Thymus (tissue), 11 donors: ENCODE measurements around the gene TOMM5. TPM values are rescaled to one million over a fixed set of nuclear protein-coding genes. Genes with fewer than 3 reads are reported as not detected.

Source experiments
- DNase-seq, 9 donors: peaks; one replicate each; pipeline ENCODE4 v3.0.0-alpha.2; 2013; ENCODE audit warnings: low spot score in 9 of 9, low read depth in 6 of 9, missing footprints in 1 of 9
- H3K27ac ChIP-seq, 2 donors: one replicate each; pipeline ENCODE4 v1.5.1; 2013; ENCODE audit warnings: control low read depth in 1 of 2, low read depth in 1 of 2, low read length in 1 of 2, mild to moderate bottlenecking in 1 of 2, moderate library complexity in 1 of 2
- H3K27me3 ChIP-seq, 2 donors: one replicate each; pipeline ENCODE4 v1.5.1; 2013; ENCODE audit warnings: low read length in 1 of 2; ENCODE audit not compliant: control insufficient read depth in 2 of 2, insufficient read depth in 1 of 2
- H3K36me3 ChIP-seq, 2 donors: one replicate each; pipeline ENCODE4 v1.5.1; 2013; ENCODE audit warnings: low read length in 1 of 2, mild to moderate bottlenecking in 1 of 2, moderate library complexity in 1 of 2; ENCODE audit not compliant: control insufficient read depth in 2 of 2, insufficient read depth in 2 of 2
- H3K4me1 ChIP-seq, 2 donors: one replicate each; pipeline ENCODE4 v1.5.1; 2013; ENCODE audit warnings: low read length in 2 of 2; ENCODE audit not compliant: control insufficient read depth in 2 of 2, insufficient read depth in 2 of 2
- H3K4me3 ChIP-seq, 2 donors: one replicate each; pipeline ENCODE4 v1.5.1; 2013; ENCODE audit warnings: low read length in 2 of 2, control low read depth in 1 of 2, mild to moderate bottlenecking in 1 of 2
- H3K9me3 ChIP-seq, 2 donors: one replicate each; pipeline ENCODE4 v1.5.1; 2013; ENCODE audit warnings: low read length in 1 of 2, mild to moderate bottlenecking in 1 of 2; ENCODE audit not compliant: control insufficient read depth in 2 of 2, insufficient read depth in 1 of 2
- WGBS: extraction: QIAGEN DNeasy Blood & Tissue Kit; methylation state at CpG from one replicate; pipeline ENCODE4 v1.1.7; 2013; 5-methylcytosine and 5-hydroxymethylcytosine counted together
- polyA plus RNA-seq: library from polyadenylated mRNA; stranded (reverse); fragments of 200-250 nt; gene quantifications from one replicate; pipeline ENCODE4 v1.2.3, GENCODE V29; 2013
- total RNA-seq: library from RNA; stranded (reverse); fragments of 120-200 nt; gene quantifications from one replicate; pipeline ENCODE4 v1.2.4, GENCODE V29; 2013
- donor health status: healthy.

Gene TOMM5
- total and polyA plus RNA-seq, 2 donors = 132 to 170 TPM

- Histone ChIP-seq H3K4me3 (no peak overlapping the region), H3K36me3 (no peaks in the 10 kb centered on the region), H3K27ac (no peak overlapping the region), H3K4me1 (peaks cover 0 to 2% of the 10 kb centered on the region in 2 donors), H3K27me3 (no peaks in the 10 kb centered on the region), H3K9me3 (no peaks in the 10 kb centered on the region)
- 98% methylated on average over 3 of the region's 3 CpGs for WGBS
- DNase-seq = no peak
Observed at GRCh38 chr9:37619806-37620205, 27.4 kb upstream of the TOMM5 start.

DNA sequence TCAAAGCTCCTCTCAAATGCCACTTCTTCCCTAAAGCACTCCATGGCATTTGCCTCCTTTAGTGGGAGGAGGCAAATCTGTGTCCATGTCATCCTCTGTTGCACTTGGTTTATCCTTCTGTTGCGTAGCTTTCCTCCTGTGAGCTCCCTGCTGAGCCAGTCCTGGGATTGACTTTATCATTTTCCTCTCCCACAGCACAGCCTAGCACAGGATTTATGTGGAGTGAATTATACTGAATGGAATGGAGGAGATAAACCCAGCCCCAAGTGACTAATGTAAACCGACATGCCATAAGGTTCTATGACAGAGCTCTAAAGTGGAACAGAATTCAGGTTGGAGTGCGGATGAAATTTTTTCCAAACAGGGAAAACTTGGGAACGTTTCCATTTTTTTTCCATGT lies 26.4 kb upstream of the TOMM5 start:
- no peak overlapping the region for H3K27ac ChIP-seq
- no peak for DNase-seq
- no peak overlapping the region for H3K4me3 ChIP-seq
- peaks cover 0 to 2% of the 10 kb centered on the region in 2 donors for H3K4me1 ChIP-seq
- 96% methylated on average over 4 of the region's 4 CpGs for WGBS
- no peaks in the 10 kb centered on the region for H3K36me3 ChIP-seq
- no peaks in the 10 kb centered on the region for H3K27me3 ChIP-seq
- no peaks in the 10 kb centered on the region for H3K9me3 ChIP-seq

- 82% methylated on average over 4 of the region's 4 CpGs for WGBS
- no peaks in the 10 kb centered on the region for H3K9me3 ChIP-seq
- H3K4me3 ChIP-seq = no peak overlapping the region
- H3K36me3 ChIP-seq = no peaks in the 10 kb centered on the region
- H3K27ac ChIP-seq = no peak overlapping the region
- no peaks in the 10 kb centered on the region for H3K27me3 ChIP-seq
- DNase-seq = no peak
- peaks cover 0 to 2% of the 10 kb centered on the region in 2 donors for H3K4me1 ChIP-seq
Observed at GRCh38 chr9:37617832-37618231, 25.4 kb upstream of the TOMM5 start.

GRCh38 chr9:37617161-37617560 lies 24.8 kb upstream of the TOMM5 start:
- no peak for DNase-seq
- H3K9me3 ChIP-seq = no peaks in the 10 kb centered on the region
- whole genome bisulfite sequencing = 97% methylated on average over 2 of the region's 2 CpGs
- H3K27ac ChIP-seq = no peak overlapping the region
- H3K4me3 ChIP-seq = no peak overlapping the region
- peaks cover 0 to 2% of the 10 kb centered on the region in 2 donors for H3K4me1 ChIP-seq
- no peaks in the 10 kb centered on the region for H3K36me3 ChIP-seq
- no peaks in the 10 kb centered on the region for H3K27me3 ChIP-seq

DNA sequence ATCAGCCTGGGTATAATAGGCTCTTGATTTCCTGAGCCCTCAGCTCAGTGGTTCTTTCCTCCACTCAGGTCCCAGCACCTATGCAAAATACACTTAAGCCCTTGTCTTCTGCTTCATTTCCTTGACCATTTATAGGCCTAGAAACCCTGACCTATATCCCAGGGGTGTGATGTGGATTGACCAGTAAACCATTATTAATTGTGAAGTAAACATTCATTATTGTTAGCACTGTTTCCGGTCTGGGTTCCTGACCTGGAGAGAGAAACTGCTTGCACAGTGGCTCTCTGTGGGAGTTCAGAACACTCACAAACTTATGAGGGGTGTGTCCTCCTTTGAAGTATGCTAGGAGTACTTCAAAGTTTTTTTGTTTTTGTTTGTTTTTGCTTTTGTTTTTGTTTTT lies 19.6 kb upstream of the TOMM5 start:
- no peaks in the 10 kb centered on the region for H3K4me1 ChIP-seq
- WGBS = 78% methylated on average over 1 of the region's 1 CpG

DNA sequence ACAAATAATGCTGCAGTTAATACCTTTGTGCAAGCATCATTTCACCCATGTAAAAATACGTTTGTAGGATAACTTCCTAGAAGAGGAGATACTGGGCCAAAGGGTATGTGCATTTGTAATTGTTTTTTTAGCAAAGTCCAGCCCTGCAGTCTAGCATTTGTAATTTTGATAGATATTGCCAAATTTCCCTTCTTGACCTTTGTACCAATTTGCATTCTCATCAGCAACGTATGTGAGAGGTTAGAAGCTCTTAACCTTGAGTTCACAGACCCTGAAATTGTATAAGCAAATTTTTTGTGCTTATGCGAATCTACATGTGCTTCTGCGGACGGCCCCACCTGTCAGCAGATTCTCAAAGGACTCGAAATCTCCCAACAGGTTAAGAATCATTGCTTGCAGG lies 18.6 kb upstream of the TOMM5 start:
- Histone ChIP-seq H3K4me1 (no peaks in the 10 kb centered on the region), H3K27me3 (peaks cover 0 to 3% of the 10 kb centered on the region in 2 donors), H3K9me3 (no peaks in the 10 kb centered on the region), H3K27ac (no peak overlapping the region), H3K4me3 (no peak overlapping the region), H3K36me3 (no peaks in the 10 kb centered on the region)
- no peak for DNase-seq
- WGBS = 87% methylated on average over 6 of the region's 6 CpGs

More for the DNA sequence above, 19.6 kb upstream of the TOMM5 start:
- H3K27ac ChIP-seq = no peak overlapping the region
- H3K9me3 ChIP-seq = no peaks in the 10 kb centered on the region
- DNase-seq = no peak
- H3K36me3 ChIP-seq = no peaks in the 10 kb centered on the region
- peaks cover 0 to 3% of the 10 kb centered on the region in 2 donors for H3K27me3 ChIP-seq
- no peak overlapping the region for H3K4me3 ChIP-seq

GRCh38 chr9:37609735-37610397 lies 17.5 kb upstream of the TOMM5 start:
- Histone ChIP-seq H3K27me3 (peaks cover 0 to 6% of the 10 kb centered on the region in 2 donors), H3K9me3 (no peaks in the 10 kb centered on the region), H3K36me3 (no peaks in the 10 kb centered on the region), H3K27ac (no peak overlapping the region), H3K4me1 (no peaks in the 10 kb centered on the region), H3K4me3 (no peak overlapping the region)
- DNase-seq = no peak
- 91% methylated on average over 6 of the region's 6 CpGs for WGBS

DNA sequence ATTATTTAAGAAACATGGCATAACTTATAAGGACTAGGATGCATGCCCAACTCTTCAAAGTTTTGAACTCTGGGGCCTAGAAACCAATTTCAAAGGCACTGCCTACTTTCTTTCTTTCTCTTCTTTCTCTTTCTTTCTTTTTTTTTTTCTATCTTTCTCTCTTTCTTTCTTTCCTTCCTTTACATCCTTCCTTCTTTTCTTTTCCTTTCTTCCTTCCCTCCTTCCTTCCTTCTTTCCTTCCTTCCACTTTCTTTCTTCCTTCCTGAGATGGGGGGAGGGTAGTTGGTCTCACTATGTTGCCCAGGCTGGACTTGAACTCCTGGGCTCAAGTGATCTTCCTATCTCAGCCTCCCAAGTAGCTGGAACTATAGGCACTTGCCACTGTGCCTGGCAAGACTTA lies 15.9 kb upstream of the TOMM5 start:
- H3K27ac ChIP-seq = no peak overlapping the region
- H3K9me3 ChIP-seq = no peaks in the 10 kb centered on the region
- no peaks in the 10 kb centered on the region for H3K36me3 ChIP-seq
- DNase-seq = no peak
- H3K4me3 ChIP-seq = no peak overlapping the region
- H3K27me3 ChIP-seq = peaks cover 0 to 8% of the 10 kb centered on the region in 2 donors
- no peaks in the 10 kb centered on the region for H3K4me1 ChIP-seq

DNA sequence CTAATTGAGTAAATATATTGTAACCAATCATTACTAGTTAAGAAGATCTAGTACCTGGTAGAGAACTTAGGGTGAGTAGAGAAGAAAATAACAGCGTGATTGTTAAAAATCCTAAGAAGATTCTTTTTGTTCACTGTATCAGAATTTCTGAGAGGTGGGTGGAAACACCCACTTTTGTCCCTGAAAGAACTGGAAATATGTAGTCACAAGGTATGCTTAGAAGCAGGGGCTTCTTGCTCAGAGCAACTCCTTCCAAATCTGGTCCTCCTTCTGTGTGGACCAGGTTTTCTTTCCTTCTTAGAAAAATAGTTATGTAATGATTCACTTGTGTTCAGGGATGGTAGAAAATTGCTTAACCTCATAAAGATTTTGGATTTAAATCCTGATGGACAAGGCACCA lies 11.9 kb upstream of the TOMM5 start:
- H3K27ac ChIP-seq = no peak overlapping the region
- DNase-seq = no peak
- no peak overlapping the region for H3K4me3 ChIP-seq
- H3K27me3 ChIP-seq = peaks cover 0 to 10% of the 10 kb centered on the region in 2 donors
- H3K4me1 ChIP-seq = no peaks in the 10 kb centered on the region
- no peaks in the 10 kb centered on the region for H3K36me3 ChIP-seq
- H3K9me3 ChIP-seq = no peaks in the 10 kb centered on the region
- 84% methylated on average over 1 of the region's 1 CpG for WGBS
